Activated naive CD4-positive, alpha-beta T cell treated with anti-CD3 and anti-CD28 coated beads, Interleukin-2, amount 50 U/mL, for 16 hours (primary cell): ENCODE measurements around the gene KLF3.
"Not testable (repeated sequence)": the region's sequence is repeated elsewhere in the genome, so short reads cannot be mapped to it uniquely, and the experiment has no call there.

ENCODE experiments used
- DNase-seq: peaks from one replicate; pipeline ENCODE4 v3.0.0-alpha.2; 2020

Gene KLF3

DNA sequence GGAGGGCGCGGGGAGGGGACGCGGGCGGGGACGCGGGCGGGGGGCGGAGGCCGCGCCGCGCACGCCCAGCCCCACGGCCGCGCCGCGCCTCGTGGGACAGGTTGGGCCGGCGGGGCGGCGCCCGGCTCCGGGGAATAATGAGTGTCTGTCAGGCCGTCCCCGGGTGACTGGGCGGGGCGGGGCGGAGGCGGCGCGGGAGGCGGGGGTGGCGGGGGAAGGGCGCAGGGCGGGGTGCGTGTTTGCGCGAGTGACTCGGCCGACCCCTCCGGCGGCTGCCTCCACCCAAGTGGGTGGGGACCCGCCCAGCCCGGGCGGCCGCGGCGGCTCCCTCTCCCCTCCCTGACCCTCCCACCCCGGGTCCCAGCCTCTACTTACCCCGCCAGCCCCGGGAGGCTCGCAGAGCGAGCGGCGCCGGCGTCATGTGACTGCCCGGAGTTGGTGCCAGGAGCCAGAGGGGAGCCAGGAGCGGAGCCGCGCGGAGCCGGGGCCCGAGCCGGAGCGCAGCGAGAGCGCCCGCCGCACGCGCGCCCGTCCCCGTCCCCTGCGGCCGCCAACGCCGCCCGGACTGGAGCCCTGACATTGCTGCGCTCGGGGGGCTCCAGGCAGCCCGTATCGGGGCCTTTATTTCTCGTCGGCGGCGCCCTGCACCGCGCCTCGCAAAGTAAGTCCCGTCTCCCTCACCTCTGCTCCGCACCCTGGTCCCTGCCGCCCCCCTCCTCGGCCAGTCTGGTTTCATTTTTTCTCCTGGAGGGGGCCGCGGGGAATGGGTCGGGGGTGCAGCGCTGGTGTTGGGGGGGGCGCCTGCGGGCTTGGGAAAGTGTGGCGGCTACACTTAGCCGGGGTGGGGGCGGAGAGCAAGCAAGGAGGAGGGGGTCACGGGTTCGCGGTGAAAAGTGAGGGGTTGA is at the start of gene KLF3:
TSS of gene KLF3 (plus strand) at position 399 of the 905 bp plus-strand sequence. CDS start 16,427 bp downstream, outside the sequence.
- peak; percentile 85 for DNase-seq

DNA sequence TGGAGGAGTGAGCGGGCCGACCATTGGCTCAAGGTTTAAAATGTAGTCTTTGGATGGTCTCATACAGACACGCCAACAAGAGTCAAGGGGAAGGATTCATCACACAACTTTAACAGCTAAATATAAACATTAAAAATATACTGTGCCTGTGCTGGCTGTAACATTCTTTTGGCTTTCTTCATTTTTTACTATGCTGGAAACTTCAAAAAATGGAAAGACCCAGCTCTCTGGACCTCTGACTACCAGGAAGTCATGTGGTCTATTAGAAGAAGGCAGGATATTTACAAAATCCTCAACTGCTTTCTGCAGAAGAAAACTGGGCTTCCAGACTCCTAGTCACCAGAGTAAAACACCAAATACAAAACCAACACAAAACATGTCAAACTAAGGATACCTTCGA is 49.8 kb upstream of the KLF3 start:
- no peak for DNase-seq

GRCh38 chr4:38615847-38616246 is 48.2 kb upstream of the KLF3 start:
- no peak for DNase-seq

GRCh38 chr4:38618505-38618904 is 45.5 kb upstream of the KLF3 start:
- DNase-seq = no peak

- DNase-seq = no peak
These were observed 44.7 kb upstream of the KLF3 start for GRCh38 chr4:38619316-38619715.

- DNase-seq = no peak
These were observed 43.9 kb upstream of the KLF3 start for GRCh38 chr4:38620065-38620464.

- DNase-seq = no peak
These were observed 43.4 kb upstream of the KLF3 start for GRCh38 chr4:38620527-38621027.

GRCh38 chr4:38621028-38621684 is 42.8 kb upstream of the KLF3 start:
- no peak for DNase-seq

- DNase-seq = no peak
These were observed 42.2 kb upstream of the KLF3 start for GRCh38 chr4:38621831-38622230.

GRCh38 chr4:38622340-38622739 is 41.7 kb upstream of the KLF3 start:
- not testable (repeated sequence) for DNase-seq

DNA sequence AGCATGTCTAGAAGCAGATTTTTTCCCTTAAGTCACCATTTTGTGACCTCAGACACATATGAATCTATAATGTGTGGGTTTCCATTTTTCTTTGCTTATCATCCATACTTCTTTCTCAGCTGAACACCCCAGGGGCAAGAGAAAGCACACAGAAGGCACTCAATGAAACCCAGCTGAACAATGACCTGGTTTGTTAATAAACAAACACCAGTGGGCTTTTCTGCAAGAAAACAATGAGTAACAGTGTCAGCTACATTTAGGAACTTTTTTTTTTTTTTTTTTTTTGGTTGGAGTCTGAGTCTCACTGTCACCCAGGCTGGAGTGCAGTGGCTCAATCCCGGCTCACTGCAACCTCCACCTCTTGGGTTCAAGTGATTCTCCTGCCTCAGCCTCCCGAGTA is 40.7 kb upstream of the KLF3 start:
- no peak for DNase-seq

DNA sequence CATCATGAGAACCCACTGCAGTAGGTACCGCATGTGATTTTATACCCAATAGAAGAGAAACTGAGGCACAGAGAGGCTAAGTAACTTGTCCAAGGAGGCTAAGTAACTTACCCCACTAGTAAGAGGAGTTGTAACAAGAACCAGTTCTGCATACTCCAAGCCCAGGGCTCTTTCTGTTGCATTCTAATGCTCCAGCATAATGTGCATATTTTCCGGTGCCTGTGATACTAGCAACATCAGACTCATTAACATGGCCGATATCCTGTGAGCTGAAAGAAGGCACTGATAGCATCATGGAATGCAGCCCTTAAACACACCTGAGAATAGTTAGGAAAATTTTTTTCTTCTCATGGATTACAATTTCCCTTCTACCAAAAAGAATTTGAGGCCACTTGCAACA is 39.7 kb upstream of the KLF3 start:
- no peak for DNase-seq

- peak; percentile 25 for DNase-seq
These were observed 38.5 kb upstream of the KLF3 start for GRCh38 chr4:38625508-38625907.

- DNase-seq = not testable (repeated sequence)
These were observed 37.0 kb upstream of the KLF3 start for GRCh38 chr4:38626901-38627444.

DNA sequence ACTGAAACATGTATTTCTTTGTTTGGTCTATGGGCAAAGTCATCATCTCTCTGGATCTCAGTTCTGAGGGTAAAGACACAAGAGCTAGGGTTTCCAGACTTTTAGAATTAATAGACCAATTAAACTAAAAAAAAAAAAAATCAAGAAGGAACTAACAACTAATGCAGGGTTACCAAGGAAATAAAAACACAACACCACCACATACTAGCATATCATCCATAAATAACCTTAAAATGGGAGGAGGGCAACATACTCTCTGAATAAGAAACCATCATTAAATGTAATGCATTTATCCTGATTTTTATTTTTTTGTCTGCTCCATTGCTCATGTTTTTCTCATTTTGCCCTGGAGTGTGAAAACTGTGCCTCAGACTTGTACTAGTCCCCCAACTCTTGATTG is 33.5 kb upstream of the KLF3 start:
- no peak for DNase-seq

DNA sequence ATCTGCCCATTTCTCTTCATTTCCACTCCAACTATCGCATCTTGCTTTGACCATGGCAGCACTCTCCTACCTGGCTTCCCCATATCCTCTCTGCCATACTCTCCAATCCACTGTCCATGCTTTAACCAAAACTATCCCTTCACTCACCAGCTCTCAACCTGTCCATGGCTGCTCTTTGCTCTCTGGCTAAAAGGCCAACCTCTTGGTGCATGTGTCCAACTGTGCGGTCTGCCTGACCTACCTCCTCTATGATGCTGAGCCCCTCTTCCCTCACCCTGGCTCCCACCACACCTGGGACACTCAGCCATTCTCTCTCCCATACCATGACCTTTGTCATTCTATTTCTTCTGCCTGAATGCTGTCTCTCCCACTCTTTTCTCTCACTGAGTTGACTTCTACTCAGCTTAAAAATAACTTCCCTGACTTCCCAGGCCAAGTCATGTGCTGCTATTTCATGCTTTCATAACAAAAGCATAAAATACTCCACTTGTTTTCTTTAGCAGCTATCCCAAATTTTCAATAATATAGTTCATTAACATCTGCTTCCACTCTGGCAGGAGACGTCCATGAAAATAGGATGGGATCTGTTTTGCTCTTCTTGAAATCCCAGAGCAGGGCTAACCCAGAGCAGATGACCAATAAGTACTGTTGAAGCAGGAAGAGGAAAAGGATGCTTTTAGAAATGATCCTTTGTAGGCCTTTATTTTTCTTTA is 29.8 kb upstream of the KLF3 start:
- DNase-seq = no peak

DNA sequence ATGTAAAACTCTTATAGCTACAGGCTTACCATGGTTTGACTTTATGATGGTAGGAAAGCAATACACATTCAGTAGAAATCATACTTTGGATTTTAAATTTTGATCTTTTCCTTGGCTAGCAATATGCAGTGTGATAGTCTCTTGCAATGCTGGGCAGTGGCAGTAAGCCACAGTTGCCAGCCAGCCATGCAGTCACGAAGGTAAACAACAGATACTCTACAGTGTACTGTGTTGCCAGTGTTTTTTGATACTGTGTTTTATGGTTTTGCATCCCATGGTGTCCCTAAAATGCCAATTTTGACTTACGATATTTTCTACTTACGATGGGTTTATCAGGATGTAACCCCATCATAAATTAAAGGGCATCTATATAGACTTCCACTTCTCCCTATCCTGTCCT is 24.8 kb upstream of the KLF3 start:
- DNase-seq = no peak

GRCh38 chr4:38641811-38642210 is 22.2 kb upstream of the KLF3 start:
- DNase-seq = no peak

DNA sequence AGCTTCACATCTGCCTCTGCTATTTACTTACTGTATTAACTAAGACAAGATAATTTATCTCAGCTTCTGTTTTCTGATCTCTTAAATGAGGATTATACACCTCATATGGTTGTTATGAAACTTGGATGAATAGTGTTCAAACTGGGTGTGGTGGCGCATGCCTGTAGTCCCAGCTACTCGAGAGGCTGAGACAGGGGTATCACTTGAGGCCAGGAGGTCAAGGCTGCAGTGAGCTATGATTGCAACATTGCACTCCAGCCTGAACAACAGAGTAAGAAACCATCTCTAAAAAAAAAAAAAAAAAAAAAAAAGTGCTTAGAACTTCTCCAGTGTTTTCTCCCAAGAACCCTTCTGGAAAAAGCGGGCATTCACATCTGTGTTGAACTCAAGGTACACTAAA is 19.8 kb upstream of the KLF3 start:
- no peak for DNase-seq

DNA sequence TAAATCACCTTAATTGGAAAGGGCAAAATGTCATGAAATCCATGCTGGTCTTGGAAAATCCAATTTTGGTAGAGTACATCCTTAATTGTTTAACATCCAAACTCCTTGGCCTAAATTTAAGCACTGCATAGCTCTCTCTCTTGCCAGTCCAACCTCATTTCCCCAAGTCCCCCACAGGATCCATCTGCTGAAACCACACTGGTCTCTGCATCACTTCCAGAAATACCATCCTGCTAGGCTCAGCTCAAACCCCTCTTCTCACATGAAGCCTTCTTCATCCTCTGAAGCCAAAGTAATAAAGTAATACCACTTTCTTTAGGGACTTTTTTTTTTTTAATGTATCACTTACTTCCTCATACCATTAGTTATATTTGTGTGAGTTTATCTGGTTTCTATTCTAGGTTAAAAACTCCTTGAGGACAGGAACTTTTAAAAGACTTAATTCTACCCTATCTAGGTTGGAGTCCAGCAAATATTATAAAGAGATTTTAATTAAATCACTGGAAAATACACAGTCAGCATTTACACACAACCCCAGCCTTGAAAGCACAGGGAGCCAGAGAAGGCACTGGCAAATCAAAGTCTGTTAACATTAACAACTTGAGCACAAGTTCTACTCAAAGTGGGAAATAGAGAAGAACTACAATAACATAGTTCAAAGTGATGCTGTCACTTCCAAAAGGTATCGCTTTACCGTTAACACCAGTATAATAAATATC is 16.7 kb upstream of the KLF3 start:
- DNase-seq = no peak

- DNase-seq = no peak
These were observed 13.9 kb upstream of the KLF3 start for GRCh38 chr4:38650133-38650532.

- no peak for DNase-seq
These were observed 9.7 kb upstream of the KLF3 start for GRCh38 chr4:38654273-38654672.
